Tibial nerve (tissue), 4 donors: ENCODE results near the gene GPR15LG. TPM values are rescaled to one million over a fixed set of nuclear protein-coding genes. Genes with fewer than 3 reads are reported as not detected.

Experiments used
- DNase-seq, 2 donors: peaks; one replicate each; pipeline ENCODE4 v3.0.0-alpha.2; 2019; ENCODE audit warnings: low spot score in 2 of 2
- H3K27ac ChIP-seq, 4 donors: fragments of 200-600 bp; sonication (generic) in 3 of 4; one replicate each; pipeline ENCODE4 v1.5.1; 2017 to 2019; ENCODE audit warnings: mild to moderate bottlenecking in 1 of 4
- H3K27me3 ChIP-seq, 2 donors: fragments of 200-600 bp; sonication (generic) in 1 of 2; one replicate each; pipeline versions ENCODE4 v1.5.1 to v1.6.0; 2017 to 2019
- H3K36me3 ChIP-seq, 3 donors: fragments of 200-600 bp; sonication (generic); one replicate each; pipeline ENCODE4 v1.5.1; 2018 to 2019
- H3K4me1 ChIP-seq, 4 donors: fragments of 200-600 bp; sonication (generic) in 3 of 4; one replicate each; pipeline ENCODE4 v1.5.1; 2017 to 2019
- H3K4me3 ChIP-seq, 4 donors: fragments of 200-600 bp; sonication (generic) in 3 of 4; one replicate each; pipeline ENCODE4 v1.5.1; 2017 to 2019; ENCODE audit warnings: mild to moderate bottlenecking in 1 of 4, moderate library complexity in 1 of 4
- H3K9me3 ChIP-seq, 4 donors: fragments of 200-600 bp; sonication (generic) in 3 of 4; one replicate each; pipeline ENCODE4 v1.5.1; 2017 to 2019
- CTCF ChIP-seq, 5 experiments: fragments of 200-600 bp in 3 of 5; fragments of 450-650 bp in 2 of 5; sonication (generic) in 3 of 5; IDR thresholded peaks; one replicate each; pipeline ENCODE4 v1.5.1; 2016 to 2019; ENCODE audit warnings: antibody characterized with exemption in 5 of 5, mild to moderate bottlenecking in 3 of 5, moderate library complexity in 2 of 5
- EP300 ChIP-seq, 2 donors: sonication (generic); formaldehyde crosslinking; IDR thresholded peaks; one replicate each; pipeline ENCODE4 v1.6.1; 2017; ENCODE audit warnings: antibody characterized with exemption in 2 of 2, mild to moderate bottlenecking in 1 of 2
- POLR2A ChIP-seq, 2 donors: fragments of 450-650 bp; IDR thresholded peaks; one replicate each; pipeline ENCODE4 v1.6.1; 2017; ENCODE audit warnings: antibody characterized with exemption in 2 of 2, mild to moderate bottlenecking in 2 of 2, moderate library complexity in 2 of 2
- WGBS, 2 donors: methylation state at CpG; one replicate each; pipeline ENCODE4 v1.1.5; 2018; 5-methylcytosine and 5-hydroxymethylcytosine counted together
- total RNA-seq, 4 donors: library from RNA; depleted of rRNA; stranded (reverse); fragments of >200 nt; gene quantifications; one replicate each; pipeline ENCODE4 v1.1.0, GENCODE V29; 2016

The GPR15LG gene
- total RNA-seq, 4 donors from 2014 or later: not detected

- Histone ChIP-seq H3K36me3 (no peaks in the 10 kb centered on the region), H3K27me3 (peaks cover 0 to 10% of the 10 kb centered on the region in 2 donors), H3K27ac (no peak overlapping the region), H3K9me3 (no peaks in the 10 kb centered on the region), H3K4me1 (no peaks in the 10 kb centered on the region), H3K4me3 (no peak overlapping the region)
- DNase-seq: no peak
- no peak for TF ChIP-seq CTCF (IDR thresholded peaks at IDR 0.05)
- 70 to 86% methylated on average over 2 to 4 of the region's 4 CpGs for WGBS, 2 donors
These were observed 60.3 kb downstream of the GPR15LG start for GRCh38 chr10:84233940-84234339.

GRCh38 chr10:84234479-84234878 is 60.9 kb downstream of the GPR15LG start:
- Histone ChIP-seq H3K27ac (no peak overlapping the region), H3K27me3 (peaks cover 0 to 10% of the 10 kb centered on the region in 2 donors), H3K4me3 (no peak overlapping the region), H3K4me1 (no peaks in the 10 kb centered on the region), H3K36me3 (no peaks in the 10 kb centered on the region), H3K9me3 (no peaks in the 10 kb centered on the region)
- WGBS, 2 donors: 73 to 78% methylated on average over 4 of the region's 4 CpGs
- DNase-seq: no peak
- TF ChIP-seq CTCF (IDR thresholded peaks at IDR 0.05): no peak
- TF ChIP-seq POLR2A (IDR thresholded peaks at IDR 0.05): no peak
- TF ChIP-seq EP300 (IDR thresholded peaks at IDR 0.05): no peak

Other genes starting within 250 kb of the GPR15LG start
- 100 to 1,000 TPM in 2 of 4 donors, 10 to 100 TPM in 2; 77.3 to 150 (median 105) TPM for gene GHITM, start 34.3 kb upstream of the GPR15LG start, total RNA-seq
- 1 to 10 TPM in 1 of 4 donors, under 1 TPM in 2, not detected in 1; 0.30 to 1.0 (median 0.44) TPM for gene CDHR1, start 20.7 kb downstream of the GPR15LG start, total RNA-seq
- gene LRIT2, start 51.7 kb downstream of the GPR15LG start, total RNA-seq: not detected
- not detected for gene LRIT1, start 67.7 kb downstream of the GPR15LG start, total RNA-seq
- gene RGR, start 71.3 kb downstream of the GPR15LG start, total RNA-seq: under 1 TPM in 1 of 4 donors, not detected in 3; 0.42 TPM
- 10 to 100 TPM; 43.9 to 71.9 (median 51.4) TPM for gene CCSER2, start 154.8 kb downstream of the GPR15LG start, total RNA-seq